Measurements from ENCODE around the gene CYP27B1. TPM values are rescaled to one million over a fixed set of nuclear protein-coding genes. Genes with fewer than 3 reads are reported as not detected.

Gene CYP27B1
- total RNA-seq, 1 donor from 2014 or later = not detected

DNA sequence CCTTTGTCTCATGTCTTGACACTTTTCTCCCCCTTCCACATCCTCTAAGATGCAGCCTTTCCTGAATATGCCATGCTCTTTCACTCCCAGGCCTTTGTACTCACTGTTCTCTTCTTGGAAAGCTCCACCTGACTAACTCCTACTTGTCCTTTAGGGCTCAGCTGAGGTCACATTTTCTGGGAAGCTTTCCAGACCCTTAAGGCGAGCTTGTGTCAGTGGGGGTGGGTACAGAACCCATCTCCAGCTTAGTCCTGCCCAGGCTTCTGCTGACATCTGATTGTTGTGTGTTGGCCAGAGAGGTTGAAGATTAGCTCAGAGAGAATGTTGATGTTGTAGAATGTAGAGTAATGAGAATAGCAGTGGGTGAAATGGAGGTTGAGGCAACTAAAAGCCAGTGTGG lies 12.9 kb upstream of the CYP27B1 start:
- intact Hi-C loops (cut with micrococcal nuclease) = no loop called here
- TF ChIP-seq, protein P1, sequence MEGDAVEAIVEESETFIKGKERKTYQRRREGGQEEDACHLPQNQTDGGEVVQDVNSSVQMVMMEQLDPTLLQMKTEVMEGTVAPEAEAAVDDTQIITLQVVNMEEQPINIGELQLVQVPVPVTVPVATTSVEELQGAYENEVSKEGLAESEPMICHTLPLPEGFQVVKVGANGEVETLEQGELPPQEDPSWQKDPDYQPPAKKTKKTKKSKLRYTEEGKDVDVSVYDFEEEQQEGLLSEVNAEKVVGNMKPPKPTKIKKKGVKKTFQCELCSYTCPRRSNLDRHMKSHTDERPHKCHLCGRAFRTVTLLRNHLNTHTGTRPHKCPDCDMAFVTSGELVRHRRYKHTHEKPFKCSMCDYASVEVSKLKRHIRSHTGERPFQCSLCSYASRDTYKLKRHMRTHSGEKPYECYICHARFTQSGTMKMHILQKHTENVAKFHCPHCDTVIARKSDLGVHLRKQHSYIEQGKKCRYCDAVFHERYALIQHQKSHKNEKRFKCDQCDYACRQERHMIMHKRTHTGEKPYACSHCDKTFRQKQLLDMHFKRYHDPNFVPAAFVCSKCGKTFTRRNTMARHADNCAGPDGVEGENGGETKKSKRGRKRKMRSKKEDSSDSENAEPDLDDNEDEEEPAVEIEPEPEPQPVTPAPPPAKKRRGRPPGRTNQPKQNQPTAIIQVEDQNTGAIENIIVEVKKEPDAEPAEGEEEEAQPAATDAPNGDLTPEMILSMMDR (IDR thresholded peaks at IDR 0.05; ENCODE audit: borderline replicate concordance) = no peak

DNA sequence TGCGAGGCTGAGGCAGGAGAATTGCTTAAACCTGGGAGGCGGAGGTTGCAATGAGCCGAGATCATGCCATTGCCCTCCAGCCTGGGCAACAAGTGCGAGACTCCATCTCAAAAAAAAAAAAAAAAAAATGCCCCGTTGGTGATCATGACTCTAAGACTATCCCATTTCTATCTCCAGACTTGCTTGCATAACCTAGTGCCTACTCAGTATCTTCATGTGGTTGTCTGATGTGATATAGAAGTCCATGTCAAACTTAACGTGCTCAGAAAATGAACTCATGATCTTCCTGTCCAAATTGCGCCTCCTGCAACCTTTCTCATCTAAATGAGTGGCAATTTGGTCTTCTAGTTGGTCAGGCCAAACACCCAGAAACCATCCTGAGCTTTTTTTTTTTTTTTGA lies 11.0 kb upstream of the CYP27B1 start:
- intact Hi-C loops (cut with micrococcal nuclease) = no loop called here
- H3K36me3 ChIP-seq = peaks cover 6% of the 10 kb centered on the region
- no peak overlapping the region for H3K4me3 ChIP-seq
- DNase-seq = no peak
- no peak overlapping the region for H3K27ac ChIP-seq (replicated peaks)
- H3K4me1 ChIP-seq = peaks cover 15% of the 10 kb centered on the region
- H3K9me3 ChIP-seq (replicated peaks) = no peaks in the 10 kb centered on the region
- TF ChIP-seq, protein P1 (IDR thresholded peaks at IDR 0.05; ENCODE audit: borderline replicate concordance) = no peak
- H3K27me3 ChIP-seq (ENCODE audit: low read depth) = no peaks in the 10 kb centered on the region

More for the DNA sequence above, 12.9 kb upstream of the CYP27B1 start:
- Histone ChIP-seq H3K36me3 (peaks cover 6% of the 10 kb centered on the region), H3K27ac (replicated peaks) (no peak overlapping the region), H3K4me3 (no peak overlapping the region), H3K4me1 (peaks cover 21% of the 10 kb centered on the region), H3K9me3 (replicated peaks) (no peaks in the 10 kb centered on the region), H3K27me3 (ENCODE audit: low read depth) (no peaks in the 10 kb centered on the region)
- no peak for DNase-seq

DNA sequence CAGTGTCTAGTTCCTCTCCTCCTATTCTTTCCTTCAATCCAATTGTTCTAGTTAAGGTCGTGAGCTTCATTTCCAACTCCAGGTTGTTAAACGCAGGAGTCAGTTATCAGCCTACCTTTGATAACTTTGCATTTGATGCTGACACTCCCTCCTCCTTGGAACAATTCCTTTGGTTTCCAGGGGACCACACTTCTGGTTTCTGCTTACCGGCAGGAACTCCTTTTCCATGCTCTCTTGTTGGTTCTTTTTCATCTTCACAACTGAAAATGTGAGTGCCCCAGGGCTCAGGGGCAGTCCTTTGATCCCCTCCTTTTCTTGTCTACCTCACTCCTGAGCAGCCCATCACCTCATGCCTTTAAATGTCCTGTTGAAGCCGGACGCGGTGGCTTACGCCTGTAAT lies 10.5 kb upstream of the CYP27B1 start:
- Histone ChIP-seq H3K27me3 (ENCODE audit: low read depth) (no peaks in the 10 kb centered on the region), H3K27ac (replicated peaks) (no peak overlapping the region), H3K36me3 (peaks cover 6% of the 10 kb centered on the region), H3K4me1 (peaks cover 17% of the 10 kb centered on the region), H3K9me3 (replicated peaks) (no peaks in the 10 kb centered on the region), H3K4me3 (no peak overlapping the region)
- DNase-seq = no peak
- TF ChIP-seq, protein P1 (IDR thresholded peaks at IDR 0.05; ENCODE audit: borderline replicate concordance) = no peak
- intact Hi-C loops (cut with micrococcal nuclease) = no loop called here

DNA sequence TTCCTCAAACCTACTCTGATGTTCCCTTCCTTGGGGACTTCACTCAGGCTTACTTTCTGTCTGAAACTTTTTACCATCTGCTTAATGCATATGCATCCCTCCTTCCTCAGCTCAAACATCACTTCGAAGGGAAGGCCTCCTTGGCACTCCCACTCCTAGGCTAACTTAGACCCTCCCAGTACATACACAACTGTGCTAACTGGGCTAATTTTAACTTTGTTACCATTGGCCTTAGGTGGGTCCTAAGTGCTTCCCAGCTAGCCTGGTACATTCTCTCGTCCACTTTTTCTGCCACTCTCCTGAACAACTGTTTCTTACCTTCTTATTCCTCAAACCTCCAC lies 9.3 kb upstream of the CYP27B1 start:
- DNase-seq = no peak
- Histone ChIP-seq H3K36me3 (peaks cover 6% of the 10 kb centered on the region), H3K27me3 (ENCODE audit: low read depth) (no peaks in the 10 kb centered on the region), H3K4me1 (peaks cover 23% of the 10 kb centered on the region), H3K9me3 (replicated peaks) (no peaks in the 10 kb centered on the region), H3K27ac (replicated peaks) (no peak overlapping the region), H3K4me3 (no peak overlapping the region)
- TF ChIP-seq, protein P1 (IDR thresholded peaks at IDR 0.05; ENCODE audit: borderline replicate concordance) = no peak
- intact Hi-C loops (cut with micrococcal nuclease) = no loop called here

DNA sequence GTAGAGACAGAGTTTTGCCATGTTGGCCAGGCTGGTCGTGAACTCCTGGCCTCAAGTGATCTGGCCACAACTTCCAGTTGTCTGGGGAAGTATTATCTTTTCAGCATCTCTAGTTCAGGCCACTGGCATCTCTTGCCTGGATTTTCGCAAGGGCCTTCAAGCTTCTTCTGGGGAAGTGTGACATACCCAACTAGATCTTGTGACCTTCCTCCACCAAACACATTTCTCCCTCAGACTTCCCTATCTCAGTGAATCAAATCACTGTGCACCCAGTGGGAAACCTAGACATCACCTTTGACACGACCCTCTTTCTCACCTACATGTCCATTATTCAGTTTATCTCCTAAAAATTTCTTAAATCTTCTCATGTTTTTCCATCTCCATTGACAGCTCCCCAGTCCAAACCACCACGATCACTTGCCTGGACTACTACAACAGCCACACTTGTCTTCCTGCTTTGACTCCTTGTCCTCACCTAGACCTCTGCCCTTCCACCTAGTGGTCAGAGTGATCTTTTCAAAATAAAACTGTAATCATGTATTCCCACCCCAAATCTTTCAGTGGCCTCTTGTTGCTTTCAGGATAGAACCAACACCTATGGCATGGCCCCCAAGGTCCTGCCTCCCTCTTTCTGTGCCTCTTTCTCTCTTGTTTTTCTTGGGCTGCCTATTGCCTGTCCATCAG lies 8.8 kb upstream of the CYP27B1 start:
- no peak for DNase-seq
- H3K4me1 ChIP-seq = peaks cover 24% of the 10 kb centered on the region
- H3K9me3 ChIP-seq (replicated peaks) = no peaks in the 10 kb centered on the region
- no peak overlapping the region for H3K27ac ChIP-seq (replicated peaks)
- TF ChIP-seq, protein P1 (IDR thresholded peaks at IDR 0.05; ENCODE audit: borderline replicate concordance) = no peak
- intact Hi-C loops (cut with micrococcal nuclease) = no loop called here
- peaks cover 8% of the 10 kb centered on the region for H3K36me3 ChIP-seq
- no peak overlapping the region for H3K4me3 ChIP-seq
- no peaks in the 10 kb centered on the region for H3K27me3 ChIP-seq (ENCODE audit: low read depth)
